Caco-2 (cell line): ENCODE results near the gene SPSB4. TPM values are rescaled to one million over a fixed set of nuclear protein-coding genes. Genes with fewer than 3 reads are reported as not detected.

ENCODE experiments used
- BruUV-seq: library from RNA; stranded (reverse); fragments of 400-500 nt; replicated peaks from 2 replicates; lab custom pipeline; 2021; lab: Mats Ljungman, UMichigan
- CTCF ChIA-PET: fragments of 300-600 bp; sonication (Branson Sonifier 250); formaldehyde crosslinking; loops from one replicate; lab custom pipeline; 2022; ENCODE audit warnings: antibody characterized with exemption; lab: Charles Lee
- POLR2A ChIA-PET: fragments of 300-600 bp; sonication (Branson Sonifier 250); formaldehyde crosslinking; loops from one replicate; lab custom pipeline; 2022; ENCODE audit warnings: antibody characterized with exemption; lab: Charles Lee
- DNase-seq, 2 experiments: peaks; one replicate each; pipeline versions ENCODE4 v3.0.0 to v3.0.0-alpha.2; 2020 to 2022
- H3K27me3 ChIP-seq: replicated peaks from 2 replicates; pipeline ENCODE4 v1.6.0; 2011; ENCODE audit warnings: low read length; ENCODE audit not compliant: control insufficient read depth, insufficient read depth
- H3K36me3 ChIP-seq: 2 replicates; pipeline ENCODE4 v1.5.1; 2011; ENCODE audit warnings: low read length; ENCODE audit not compliant: control insufficient read depth, insufficient read depth
- H3K4me1 ChIP-seq: fragments of 250-450 bp; sonication (Bioruptor Pico); 2 replicates; pipeline ENCODE4 v1.5.1; 2020; ENCODE audit warnings: mild to moderate bottlenecking
- H3K4me3 ChIP-seq: 2 replicates; pipeline ENCODE4 v1.5.1; 2011; ENCODE audit warnings: low read depth, mild to moderate bottlenecking, control low read depth, low read length
- H3K9me3 ChIP-seq: fragments of 250-450 bp; sonication (Bioruptor Pico); 2 replicates; pipeline ENCODE4 v1.5.1; 2020; ENCODE audit warnings: mild to moderate bottlenecking, moderate library complexity
- H3K27ac Mint-ChIP-seq: one replicate; pipeline ENCODE4 v1.8.0; 2022; ENCODE audit warnings: mixed read lengths; ENCODE audit not compliant: unreplicated experiment
- H3K27me3 Mint-ChIP-seq: one replicate; pipeline ENCODE4 v1.8.0; 2022; ENCODE audit warnings: mixed read lengths; ENCODE audit not compliant: insufficient read depth, unreplicated experiment
- H3K36me3 Mint-ChIP-seq: one replicate; pipeline ENCODE4 v1.8.0; 2022; ENCODE audit warnings: mild to moderate bottlenecking, mixed read lengths; ENCODE audit not compliant: insufficient read depth, unreplicated experiment
- H3K4me1 Mint-ChIP-seq: one replicate; pipeline ENCODE4 v1.8.0; 2022; ENCODE audit warnings: low read depth, mixed read lengths; ENCODE audit not compliant: unreplicated experiment
- H3K4me3 Mint-ChIP-seq: one replicate; pipeline ENCODE4 v1.8.0; 2022; ENCODE audit warnings: mild to moderate bottlenecking, moderate library complexity, mixed read lengths; ENCODE audit not compliant: unreplicated experiment
- H3K9me3 Mint-ChIP-seq: one replicate; pipeline ENCODE4 v1.8.0; 2022; ENCODE audit warnings: mixed read lengths; ENCODE audit not compliant: unreplicated experiment
- CTCF ChIP-seq, 2 experiments: fragments of 200-600 bp in 1 of 2; IDR thresholded peaks; 1 replicate in 1 of 2; 2 replicates in 1 of 2; pipeline versions ENCODE4 v1.5.1 to v1.8.0; 2011 to 2022; ENCODE audit warnings: antibody characterized with exemption in 1 of 2, control low read depth in 1 of 2, inconsistent platforms in 1 of 2, low read depth in 1 of 2, low read length in 1 of 2, mild to moderate bottlenecking in 1 of 2, moderate library complexity in 1 of 2; ENCODE audit not compliant: insufficient read depth in 1 of 2, severe bottlenecking in 1 of 2, unreplicated experiment in 1 of 2
- intact Hi-C: fragments of 100-400 bp; cut with micrococcal nuclease; formaldehyde crosslinking; loops from one replicate; pipeline ENCODE4 v1.10.0; 2022; ENCODE audit not compliant: unreplicated experiment
- total RNA-seq: library from RNA; stranded (reverse); gene quantifications from 2 replicates; pipeline ENCODE4 v1.2.3, GENCODE V29; 2022

SPSB4 gene
- total RNA-seq, 1 experiment from 2014 or later = not detected

DNA sequence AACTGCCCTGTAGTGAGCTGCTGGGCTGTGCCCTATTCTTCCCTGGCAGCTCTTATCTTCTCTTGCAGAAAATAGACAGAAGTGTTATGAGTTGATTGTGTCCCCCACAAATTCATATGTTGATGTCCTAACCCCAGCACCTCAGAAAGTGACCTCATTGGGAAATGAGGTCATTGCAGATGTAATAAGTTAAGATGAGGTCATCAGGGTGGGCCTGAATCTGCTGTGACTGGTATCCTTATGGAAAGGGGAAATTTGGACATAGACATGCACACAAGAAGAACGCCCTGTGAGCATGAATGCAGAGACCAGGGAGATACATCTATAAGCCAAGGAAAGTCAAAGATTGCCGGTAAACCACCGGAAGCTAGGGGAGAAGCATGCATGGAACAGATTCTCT lies 49.0 kb downstream of the SPSB4 start:
- POLR2A ChIA-PET = no interaction called here
- no peaks in the 10 kb centered on the region for H3K9me3 ChIP-seq
- no peaks in the 10 kb centered on the region for H3K36me3 ChIP-seq
- CTCF ChIA-PET = no interaction called here
- H3K27me3 ChIP-seq = no peaks in the 10 kb centered on the region
- Mint-ChIP-seq H3K36me3 (no peaks in the 10 kb centered on the region), H3K4me3 (no peak overlapping the region), H3K4me1 (peaks cover 9% of the 10 kb centered on the region), H3K27ac (no peak overlapping the region), H3K9me3 (peaks cover 8% of the 10 kb centered on the region), H3K27me3 (no peaks in the 10 kb centered on the region)
- intact Hi-C loops = no loop called here
- H3K4me1 ChIP-seq = peaks cover 8% of the 10 kb centered on the region; the same call in 1 of the 2 replicates
- no peak overlapping the region for H3K4me3 ChIP-seq
- DNase-seq = no peak
- no TSS peak for BruUV-seq
- TF ChIP-seq CTCF (IDR thresholded peaks at IDR 0.05; ENCODE audit: insufficient read depth in 1 of 2, low read depth in 1 of 2, low read length in 1 of 2, severe bottlenecking in 1 of 2, unreplicated experiment in 1 of 2) = no peak

DNA sequence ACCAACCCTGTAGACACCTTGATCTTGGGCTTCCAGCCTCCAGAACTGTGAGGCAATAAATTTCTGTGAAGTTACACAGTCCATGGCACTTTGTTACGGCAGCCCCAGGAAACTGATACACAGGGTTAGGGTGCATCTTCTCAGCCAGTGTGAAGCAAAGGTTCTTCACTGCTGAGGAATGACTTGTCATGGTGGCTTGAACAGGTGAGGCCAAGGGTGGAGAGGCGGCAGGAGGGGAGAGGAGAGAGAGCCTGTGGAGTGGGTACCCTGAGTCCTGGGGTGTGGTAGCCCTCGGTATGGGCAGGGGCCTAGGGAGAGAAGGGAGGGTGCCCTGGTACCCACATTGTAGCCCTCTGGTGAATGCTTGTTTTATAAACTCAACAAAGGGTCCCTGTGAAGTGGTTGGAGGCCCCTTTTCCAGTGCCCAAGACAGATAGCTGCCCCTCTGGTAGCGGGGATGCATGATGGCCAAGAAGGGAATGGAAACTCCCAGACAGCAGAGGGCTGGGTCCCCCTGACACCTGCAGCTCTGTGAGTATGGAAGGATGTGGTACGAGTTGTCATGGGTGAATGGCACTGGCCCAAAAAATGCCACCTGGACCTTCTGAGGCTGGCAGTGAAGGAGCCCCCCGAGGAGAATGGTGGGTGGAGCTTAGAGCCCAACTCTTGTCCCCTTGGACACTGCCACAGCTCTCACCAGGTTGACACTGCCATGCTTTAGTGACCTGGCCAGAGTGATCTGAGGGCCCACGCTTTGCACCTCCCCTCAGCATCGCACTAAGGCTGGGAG lies 49.6 kb downstream of the SPSB4 start:
- H3K4me3 ChIP-seq = no peak overlapping the region
- no TSS peak for BruUV-seq
- Mint-ChIP-seq H3K27ac (no peak overlapping the region), H3K4me1 (peaks cover 13% of the 10 kb centered on the region), H3K36me3 (no peaks in the 10 kb centered on the region), H3K27me3 (no peaks in the 10 kb centered on the region), H3K9me3 (peaks cover 8% of the 10 kb centered on the region), H3K4me3 (no peak overlapping the region)
- no peaks in the 10 kb centered on the region for H3K36me3 ChIP-seq
- DNase-seq = no peak
- H3K9me3 ChIP-seq = no peaks in the 10 kb centered on the region
- TF ChIP-seq CTCF (IDR thresholded peaks at IDR 0.05; ENCODE audit: insufficient read depth in 1 of 2, low read depth in 1 of 2, low read length in 1 of 2, severe bottlenecking in 1 of 2, unreplicated experiment in 1 of 2) = no peak
- H3K27me3 ChIP-seq = no peaks in the 10 kb centered on the region
- intact Hi-C loops = no loop called here
- ChIA-PET CTCF (no interaction called here), POLR2A (no interaction called here)
- peaks cover 8% of the 10 kb centered on the region; the same call in 1 of the 2 replicates for H3K4me1 ChIP-seq

GRCh38 chr3:141102372-141102771 lies 51.2 kb downstream of the SPSB4 start:
- BruUV-seq = no TSS peak
- no peaks in the 10 kb centered on the region for H3K27me3 Mint-ChIP-seq
- POLR2A ChIA-PET = no interaction called here

More at GRCh38 chr3:141102372-141102771, 51.2 kb downstream of the SPSB4 start:
- no peaks in the 10 kb centered on the region for H3K36me3 ChIP-seq
- H3K4me3 Mint-ChIP-seq = no peak overlapping the region
- no peak overlapping the region for H3K4me3 ChIP-seq
- H3K36me3 Mint-ChIP-seq = no peaks in the 10 kb centered on the region
- no peaks in the 10 kb centered on the region for H3K9me3 ChIP-seq
- no peaks in the 10 kb centered on the region for H3K27me3 ChIP-seq
- DNase-seq = no peak
- peaks cover 13% of the 10 kb centered on the region for H3K4me1 Mint-ChIP-seq
- TF ChIP-seq CTCF (IDR thresholded peaks at IDR 0.05; ENCODE audit: insufficient read depth in 1 of 2, low read depth in 1 of 2, low read length in 1 of 2, severe bottlenecking in 1 of 2, unreplicated experiment in 1 of 2) = no peak
- H3K4me1 ChIP-seq = peaks cover 8% of the 10 kb centered on the region; the same call in 1 of the 2 replicates
- intact Hi-C loops = no loop called here
- CTCF ChIA-PET = interaction anchor here (1.2 to 1.6 kb wide), 2 partner anchors 13 to 102 kb away, joined by 3 to 4 read pairs; no protein-coding TSS in a partner anchor
- H3K9me3 Mint-ChIP-seq = peaks cover 8% of the 10 kb centered on the region
- no peak overlapping the region for H3K27ac Mint-ChIP-seq
